ENCODE measurements around the gene CMTM3. TPM values are rescaled to one million over a fixed set of nuclear protein-coding genes. Genes with fewer than 3 reads are reported as not detected.

The CMTM3 gene
- total RNA-seq, 1 donor from 2014 or later, result 268 TPM

GRCh38 chr16:66596986-66597848 lies 7.3 kb upstream of the CMTM3 start:
- Mint-ChIP-seq H3K9me3 (ENCODE audit: unreplicated experiment) (no peaks in the 10 kb centered on the region), H3K4me3 (ENCODE audit: unreplicated experiment) (no peak overlapping the region), H3K27ac (ENCODE audit: unreplicated experiment) (no peak overlapping the region), H3K4me1 (ENCODE audit: unreplicated experiment) (peaks cover 6% of the 10 kb centered on the region), H3K36me3 (ENCODE audit: low read depth, unreplicated experiment) (peaks cover 6% of the 10 kb centered on the region), H3K27me3 (ENCODE audit: unreplicated experiment) (peaks cover 5% of the 10 kb centered on the region)
- TF ChIP-seq CTCF (IDR thresholded peaks at IDR 0.05; ENCODE audit: unreplicated experiment), result no peak
- DNase-seq (ENCODE audit: low spot score), result no peak

- no peak overlapping the region for H3K4me3 Mint-ChIP-seq (ENCODE audit: unreplicated experiment)
- DNase-seq (ENCODE audit: low spot score), result no peak
- H3K4me1 Mint-ChIP-seq (ENCODE audit: unreplicated experiment), result peaks cover 6% of the 10 kb centered on the region
- H3K27me3 Mint-ChIP-seq (ENCODE audit: unreplicated experiment), result peaks cover 5% of the 10 kb centered on the region
- H3K27ac Mint-ChIP-seq (ENCODE audit: unreplicated experiment), result no peak overlapping the region
- TF ChIP-seq CTCF (IDR thresholded peaks at IDR 0.05; ENCODE audit: unreplicated experiment), result no peak
- H3K36me3 Mint-ChIP-seq (ENCODE audit: low read depth, unreplicated experiment), result peaks cover 6% of the 10 kb centered on the region
- H3K9me3 Mint-ChIP-seq (ENCODE audit: unreplicated experiment), result no peaks in the 10 kb centered on the region
Measured at GRCh38 chr16:66598111-66598510, 6.4 kb upstream of the CMTM3 start.

DNA sequence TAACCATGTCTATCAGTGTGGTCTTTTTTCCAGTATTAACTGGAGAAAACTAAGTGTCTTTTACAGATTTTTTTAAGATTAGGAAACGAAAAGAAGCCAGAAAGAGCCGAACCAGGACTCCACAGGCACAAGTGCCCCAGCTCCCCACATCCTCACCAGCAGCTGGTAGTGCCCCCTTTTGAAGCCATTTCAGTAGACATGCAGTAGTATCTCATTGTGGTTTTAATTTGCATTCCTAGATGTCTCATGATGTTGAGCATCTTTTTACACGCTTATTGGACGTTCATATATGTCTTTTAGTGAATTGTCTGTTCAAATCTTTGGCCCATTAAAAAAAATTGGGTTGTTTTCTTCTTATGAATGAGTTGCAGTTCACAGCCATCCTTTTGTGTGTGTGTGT lies 4.8 kb upstream of the CMTM3 start:
- no peaks in the 10 kb centered on the region for H3K9me3 Mint-ChIP-seq (ENCODE audit: unreplicated experiment)
- no peak overlapping the region for H3K27ac Mint-ChIP-seq (ENCODE audit: unreplicated experiment)

DNA sequence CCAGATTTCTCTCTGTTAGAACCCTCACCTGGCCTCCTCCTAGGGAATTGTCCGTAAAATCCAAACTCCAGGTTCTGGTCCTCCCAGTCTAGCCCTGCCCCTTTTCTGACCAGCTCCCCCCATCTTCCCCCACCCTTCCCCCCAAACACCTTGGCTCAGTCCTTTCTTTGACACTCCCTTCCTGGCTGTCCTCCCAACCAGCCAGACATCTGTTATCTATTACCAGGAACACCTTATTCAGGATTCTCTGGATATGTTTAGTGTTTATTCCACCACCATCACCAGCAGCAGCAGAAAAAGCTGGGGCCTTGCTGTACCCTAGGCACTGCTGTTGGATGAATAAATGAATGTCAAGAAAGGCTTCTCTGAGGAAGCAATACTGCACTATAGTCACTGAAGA lies 4.0 kb upstream of the CMTM3 start:
- no peaks in the 10 kb centered on the region for H3K9me3 Mint-ChIP-seq (ENCODE audit: unreplicated experiment)
- peak overlapping the region; percentile 57 for H3K4me3 Mint-ChIP-seq (ENCODE audit: unreplicated experiment)

More for the DNA sequence above, 4.8 kb upstream of the CMTM3 start:
- Mint-ChIP-seq H3K27me3 (ENCODE audit: unreplicated experiment) (peaks cover 8% of the 10 kb centered on the region), H3K36me3 (ENCODE audit: low read depth, unreplicated experiment) (peaks cover 6% of the 10 kb centered on the region), H3K4me3 (ENCODE audit: unreplicated experiment) (no peak overlapping the region), H3K4me1 (ENCODE audit: unreplicated experiment) (peaks cover 15% of the 10 kb centered on the region)
- no peak for DNase-seq (ENCODE audit: low spot score)
- TF ChIP-seq CTCF (IDR thresholded peaks at IDR 0.05; ENCODE audit: unreplicated experiment), result no peak

More for the DNA sequence above, 4.0 kb upstream of the CMTM3 start:
- TF ChIP-seq CTCF (IDR thresholded peaks at IDR 0.05; ENCODE audit: unreplicated experiment), result no peak
- DNase-seq (ENCODE audit: low spot score), result no peak
- Mint-ChIP-seq H3K36me3 (ENCODE audit: low read depth, unreplicated experiment) (peaks cover 6% of the 10 kb centered on the region), H3K4me1 (ENCODE audit: unreplicated experiment) (peaks cover 12% of the 10 kb centered on the region), H3K27me3 (ENCODE audit: unreplicated experiment) (peaks cover 8% of the 10 kb centered on the region), H3K27ac (ENCODE audit: unreplicated experiment) (peak overlapping the region; percentile 32)

All from endothelial cell (in vitro differentiated cells).